Endothelial cell of umbilical vein (primary cell): Measurements from ENCODE around the gene TYROBP.

Experiments
- EZH2 ChIP-seq: IDR thresholded peaks from 2 replicates; pipeline ENCODE4 v1.6.1; 2012; ENCODE audit warnings: borderline replicate concordance, low read depth, mild to moderate bottlenecking, moderate library complexity, low read length, inconsistent platforms; ENCODE audit not compliant: severe bottlenecking
- MYC ChIP-seq: IDR thresholded peaks from one replicate; pipeline ENCODE4 v1.6.1; 2011; ENCODE audit warnings: mild to moderate bottlenecking, low read depth, low read length
- TF ChIP-seq, protein P1 (sequence below), 2 donors: IDR thresholded peaks; 1 replicate in 1 of 2; 2 replicates in 1 of 2; pipeline ENCODE4 v1.5.1; 2011; ENCODE audit warnings: low read length in 2 of 2, mild to moderate bottlenecking in 2 of 2, moderate library complexity in 2 of 2, control low read depth in 1 of 2, inconsistent platforms in 1 of 2, low read depth in 1 of 2; ENCODE audit not compliant: insufficient read depth in 1 of 2; ENCODE audit errors: extremely low read depth in 1 of 2

DNA sequence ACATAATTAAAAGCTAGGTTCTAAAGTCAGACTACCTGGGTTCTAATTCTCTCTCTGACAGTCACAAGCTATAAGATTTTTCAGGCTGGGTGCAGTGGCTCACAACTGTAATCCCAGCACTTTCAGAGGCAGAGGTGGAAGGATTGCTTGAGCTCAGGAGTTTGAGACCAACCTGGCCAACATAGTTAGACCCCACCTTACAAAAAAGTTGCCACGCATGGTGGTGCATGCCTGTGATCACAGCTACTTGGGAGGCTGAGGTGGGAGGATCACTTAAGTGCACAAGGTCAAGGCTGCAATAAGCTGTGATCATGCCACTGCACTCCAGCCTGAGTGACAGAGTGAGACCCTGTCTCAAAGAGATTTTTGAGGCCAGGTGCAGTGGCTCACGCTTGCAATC is 13.8 kb downstream of the TYROBP start:
- TF ChIP-seq, protein P1, sequence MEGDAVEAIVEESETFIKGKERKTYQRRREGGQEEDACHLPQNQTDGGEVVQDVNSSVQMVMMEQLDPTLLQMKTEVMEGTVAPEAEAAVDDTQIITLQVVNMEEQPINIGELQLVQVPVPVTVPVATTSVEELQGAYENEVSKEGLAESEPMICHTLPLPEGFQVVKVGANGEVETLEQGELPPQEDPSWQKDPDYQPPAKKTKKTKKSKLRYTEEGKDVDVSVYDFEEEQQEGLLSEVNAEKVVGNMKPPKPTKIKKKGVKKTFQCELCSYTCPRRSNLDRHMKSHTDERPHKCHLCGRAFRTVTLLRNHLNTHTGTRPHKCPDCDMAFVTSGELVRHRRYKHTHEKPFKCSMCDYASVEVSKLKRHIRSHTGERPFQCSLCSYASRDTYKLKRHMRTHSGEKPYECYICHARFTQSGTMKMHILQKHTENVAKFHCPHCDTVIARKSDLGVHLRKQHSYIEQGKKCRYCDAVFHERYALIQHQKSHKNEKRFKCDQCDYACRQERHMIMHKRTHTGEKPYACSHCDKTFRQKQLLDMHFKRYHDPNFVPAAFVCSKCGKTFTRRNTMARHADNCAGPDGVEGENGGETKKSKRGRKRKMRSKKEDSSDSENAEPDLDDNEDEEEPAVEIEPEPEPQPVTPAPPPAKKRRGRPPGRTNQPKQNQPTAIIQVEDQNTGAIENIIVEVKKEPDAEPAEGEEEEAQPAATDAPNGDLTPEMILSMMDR (IDR thresholded peaks at IDR 0.05; ENCODE audit: extremely low read depth in 1 of 2, insufficient read depth in 1 of 2, low read depth in 1 of 2, low read length in 2 of 2) = no peak
- TF ChIP-seq EZH2 (no peak), MYC (no peak)
